ENCODE measurements around the gene TSHZ2.
"Not testable (repeated sequence)": the region's sequence is repeated elsewhere in the genome, so short reads cannot be mapped to it uniquely, and the experiment has no call there.

The TSHZ2 gene

DNA sequence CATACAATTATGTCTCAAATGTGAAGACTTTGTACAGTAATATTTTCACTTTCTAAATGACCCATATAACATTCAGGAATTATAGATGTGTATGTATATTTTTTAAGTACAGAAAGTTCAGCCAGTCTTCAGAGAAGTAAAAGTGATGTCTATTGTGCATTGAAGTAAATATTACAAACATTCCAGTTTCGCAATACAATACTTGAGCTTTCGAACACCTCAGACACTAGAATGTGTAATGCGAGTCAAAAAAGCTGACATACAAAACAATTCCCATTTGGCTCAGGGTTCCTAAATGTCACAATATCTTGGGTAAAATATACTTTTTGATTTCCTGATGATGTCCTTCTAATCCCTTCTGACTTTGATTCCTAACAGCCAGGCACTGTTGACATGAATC lies 520.1 kb downstream of the TSHZ2 start:
- no peak for FAIRE-seq

DNA sequence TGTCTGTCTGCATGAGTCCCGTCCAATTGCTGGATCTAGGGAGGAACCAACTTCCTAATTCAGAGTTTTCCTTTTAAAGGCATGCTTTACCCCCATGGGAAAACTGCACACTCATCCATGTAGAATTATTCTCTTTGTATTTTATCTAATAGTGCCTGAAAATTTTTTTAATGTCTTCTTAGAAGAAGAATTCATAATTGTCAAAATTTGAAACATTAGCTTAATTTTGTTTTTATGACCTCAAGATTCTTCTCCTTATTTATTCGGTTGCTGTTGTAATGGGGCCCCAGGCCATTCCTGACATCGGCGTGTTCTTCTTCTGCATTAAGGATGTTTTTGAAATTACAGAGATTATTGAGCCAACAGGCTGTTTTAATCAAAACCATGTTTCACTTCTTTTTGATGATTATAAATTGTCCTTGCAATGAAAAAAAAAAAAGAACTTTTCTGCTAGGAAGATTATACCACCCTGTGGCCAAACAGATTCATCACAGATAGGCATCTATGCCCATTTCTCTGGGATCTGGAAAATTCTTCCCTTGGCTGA lies 521.2 kb downstream of the TSHZ2 start:
- TF ChIP-seq POLR2AphosphoS5 (IDR thresholded peaks at IDR 0.05; ENCODE audit: low read depth, low read length) (no peak), TAF1 (IDR thresholded peaks at IDR 0.05; ENCODE audit: borderline replicate concordance, low read depth, low read length) (no peak), POLR2A (IDR thresholded peaks at IDR 0.05; ENCODE audit: low read depth, low read length) (no peak)
- FAIRE-seq (no peak), DNase-seq (ENCODE audit: insufficient read length) (no peak)

More for the DNA sequence above, 520.1 kb downstream of the TSHZ2 start:
- TF ChIP-seq POLR2AphosphoS5 (IDR thresholded peaks at IDR 0.05; ENCODE audit: low read depth, low read length), result no peak
- TF ChIP-seq POLR2A (IDR thresholded peaks at IDR 0.05; ENCODE audit: low read depth, low read length), result no peak
- TF ChIP-seq TAF1 (IDR thresholded peaks at IDR 0.05; ENCODE audit: borderline replicate concordance, low read depth, low read length), result no peak
- DNase-seq (ENCODE audit: insufficient read length), result no peak

GRCh38 chr20:53494753-53495152 lies 522.6 kb downstream of the TSHZ2 start:
- no peak for TF ChIP-seq POLR2AphosphoS5 (IDR thresholded peaks at IDR 0.05; ENCODE audit: low read depth, low read length)
- no peak for TF ChIP-seq POLR2A (IDR thresholded peaks at IDR 0.05; ENCODE audit: low read depth, low read length)
- TF ChIP-seq TAF1 (IDR thresholded peaks at IDR 0.05; ENCODE audit: borderline replicate concordance, low read depth, low read length), result no peak
- DNase-seq (ENCODE audit: insufficient read length) (no peak), FAIRE-seq (no peak)

GRCh38 chr20:53495398-53496092 lies 523.4 kb downstream of the TSHZ2 start:
- TF ChIP-seq TAF1 (IDR thresholded peaks at IDR 0.05; ENCODE audit: borderline replicate concordance, low read depth, low read length) (no peak), POLR2AphosphoS5 (IDR thresholded peaks at IDR 0.05; ENCODE audit: low read depth, low read length) (no peak), POLR2A (IDR thresholded peaks at IDR 0.05; ENCODE audit: low read depth, low read length) (no peak)
- DNase-seq (ENCODE audit: insufficient read length) (no peak), FAIRE-seq (no peak)

GRCh38 chr20:53497246-53497645 lies 525.1 kb downstream of the TSHZ2 start:
- TF ChIP-seq POLR2A (IDR thresholded peaks at IDR 0.05; ENCODE audit: low read depth, low read length), result no peak
- TF ChIP-seq TAF1 (IDR thresholded peaks at IDR 0.05; ENCODE audit: borderline replicate concordance, low read depth, low read length), result no peak
- no peak for TF ChIP-seq POLR2AphosphoS5 (IDR thresholded peaks at IDR 0.05; ENCODE audit: low read depth, low read length)
- DNase-seq (ENCODE audit: insufficient read length), result no peak
- no peak for FAIRE-seq

- FAIRE-seq, result no peak
- TF ChIP-seq POLR2AphosphoS5 (IDR thresholded peaks at IDR 0.05; ENCODE audit: low read depth, low read length), result no peak
- TF ChIP-seq TAF1 (IDR thresholded peaks at IDR 0.05; ENCODE audit: borderline replicate concordance, low read depth, low read length), result no peak
- TF ChIP-seq POLR2A (IDR thresholded peaks at IDR 0.05; ENCODE audit: low read depth, low read length), result no peak
- no peak for DNase-seq (ENCODE audit: insufficient read length)
Measured at GRCh38 chr20:53498341-53498740, 526.2 kb downstream of the TSHZ2 start.

DNA sequence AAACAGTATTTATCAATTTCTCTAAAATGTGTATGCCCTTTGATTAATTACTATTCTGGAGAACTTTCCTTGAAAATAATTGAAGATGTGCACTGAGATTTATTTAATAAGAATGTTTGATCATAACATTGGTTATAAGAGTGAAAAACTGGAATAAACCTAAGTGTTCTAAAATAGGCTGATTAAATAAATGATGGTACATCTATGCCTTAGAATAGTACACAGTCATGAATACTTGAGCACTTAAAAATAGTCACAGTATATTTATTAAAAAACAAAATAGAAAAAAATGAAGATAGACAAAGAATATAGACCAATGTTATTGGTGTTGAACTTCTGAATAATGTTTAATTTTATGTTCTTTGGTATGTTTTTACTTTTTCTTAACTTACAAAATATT lies 528.5 kb downstream of the TSHZ2 start:
- FAIRE-seq (no peak), DNase-seq (ENCODE audit: insufficient read length) (no peak)
- TF ChIP-seq POLR2A (IDR thresholded peaks at IDR 0.05; ENCODE audit: low read depth, low read length) (no peak), POLR2AphosphoS5 (IDR thresholded peaks at IDR 0.05; ENCODE audit: low read depth, low read length) (no peak), TAF1 (IDR thresholded peaks at IDR 0.05; ENCODE audit: borderline replicate concordance, low read depth, low read length) (no peak)

GRCh38 chr20:53502820-53503219 lies 530.7 kb downstream of the TSHZ2 start:
- no peak for FAIRE-seq
- TF ChIP-seq POLR2AphosphoS5 (IDR thresholded peaks at IDR 0.05; ENCODE audit: low read depth, low read length), result no peak
- TF ChIP-seq POLR2A (IDR thresholded peaks at IDR 0.05; ENCODE audit: low read depth, low read length), result no peak
- no peak for TF ChIP-seq TAF1 (IDR thresholded peaks at IDR 0.05; ENCODE audit: borderline replicate concordance, low read depth, low read length)

GRCh38 chr20:53503517-53503919 lies 531.4 kb downstream of the TSHZ2 start:
- no peak for DNase-seq (ENCODE audit: insufficient read length)
- no peak for FAIRE-seq
- TF ChIP-seq POLR2A (IDR thresholded peaks at IDR 0.05; ENCODE audit: low read depth, low read length) (no peak), TAF1 (IDR thresholded peaks at IDR 0.05; ENCODE audit: borderline replicate concordance, low read depth, low read length) (no peak)

More at GRCh38 chr20:53502820-53503219, 530.7 kb downstream of the TSHZ2 start:
- no peak for DNase-seq (ENCODE audit: insufficient read length)

GRCh38 chr20:53504106-53504505 lies 531.9 kb downstream of the TSHZ2 start:
- FAIRE-seq; DNase-seq (ENCODE audit: insufficient read length): not testable (repeated sequence)

- FAIRE-seq (no peak), DNase-seq (ENCODE audit: insufficient read length) (no peak)
- TF ChIP-seq TAF1 (IDR thresholded peaks at IDR 0.05; ENCODE audit: borderline replicate concordance, low read depth, low read length) (no peak), POLR2A (IDR thresholded peaks at IDR 0.05; ENCODE audit: low read depth, low read length) (no peak), POLR2AphosphoS5 (IDR thresholded peaks at IDR 0.05; ENCODE audit: low read depth, low read length) (no peak)
Measured at GRCh38 chr20:53510262-53510661, 538.1 kb downstream of the TSHZ2 start.

DNA sequence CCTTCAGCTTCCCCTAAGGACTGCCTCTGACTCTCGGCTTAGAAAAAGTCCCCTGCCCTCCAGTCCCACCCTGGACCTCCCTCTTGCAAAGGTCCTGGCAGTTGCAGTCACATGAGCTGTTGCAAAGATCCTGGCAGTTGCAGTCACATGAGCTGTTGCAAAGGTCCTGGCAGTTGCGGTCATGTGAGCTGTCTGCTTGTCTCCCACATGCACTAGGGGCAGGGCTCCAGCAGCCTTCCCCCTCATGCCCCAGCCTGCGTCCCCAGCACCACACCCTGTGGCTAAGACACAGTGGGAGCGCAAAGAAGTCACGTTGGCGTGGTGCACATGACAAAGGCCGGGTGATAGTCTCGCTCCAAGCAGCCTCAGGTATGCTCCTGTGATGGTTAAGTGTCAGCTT lies 538.5 kb downstream of the TSHZ2 start:
- DNase-seq (ENCODE audit: insufficient read length), result no peak
- TF ChIP-seq POLR2A (IDR thresholded peaks at IDR 0.05; ENCODE audit: low read depth, low read length) (no peak), POLR2AphosphoS5 (IDR thresholded peaks at IDR 0.05; ENCODE audit: low read depth, low read length) (no peak), TAF1 (IDR thresholded peaks at IDR 0.05; ENCODE audit: borderline replicate concordance, low read depth, low read length) (no peak)
- FAIRE-seq, result no peak

Measured in GM12892 (cell line).